Keratinocyte (primary cell): ENCODE results near the gene SERPINE1. TPM values are rescaled to one million over a fixed set of nuclear protein-coding genes. Genes with fewer than 3 reads are reported as not detected.

ENCODE experiments used
- DNase-seq: peaks from one replicate; pipeline ENCODE4 v3.0.0-alpha.2; 2011; ENCODE audit warnings: low read depth, missing footprints, low spot score
- FAIRE-seq: peaks from 2 replicates; lab custom pipeline; 2011; peaks lifted over from hg19 to GRCh38; lab: Jason Lieb, UNC
- H2AFZ ChIP-seq: 2 replicates; pipeline ENCODE4 v1.6.0; 2012; ENCODE audit warnings: low read length, control low read depth, inconsistent platforms; ENCODE audit not compliant: control insufficient read depth
- H3K27ac ChIP-seq: 2 replicates; pipeline ENCODE4 v1.5.1; 2011; ENCODE audit warnings: low read length; ENCODE audit not compliant: control insufficient read depth, insufficient read depth
- H3K27me3 ChIP-seq: 3 replicates; pipeline ENCODE4 v1.6.0; 2011; ENCODE audit warnings: low read length; ENCODE audit not compliant: control insufficient read depth, insufficient read depth; ENCODE audit errors: extremely low read depth
- H3K36me3 ChIP-seq, 2 experiments: 2 replicates in 1 of 2; 3 replicates in 1 of 2; pipeline ENCODE4 v1.5.1; 2011; ENCODE audit warnings: low read length in 2 of 2, mild to moderate bottlenecking in 1 of 2; ENCODE audit not compliant: control insufficient read depth in 2 of 2, insufficient read depth in 2 of 2; ENCODE audit errors: extremely low read depth in 1 of 2
- H3K4me1 ChIP-seq: 3 replicates; pipeline ENCODE4 v1.5.1; 2011; ENCODE audit warnings: low read length; ENCODE audit not compliant: control insufficient read depth, insufficient read depth; ENCODE audit errors: extremely low read depth
- H3K4me2 ChIP-seq: 3 replicates; pipeline ENCODE4 v1.6.0; 2011; ENCODE audit warnings: low read depth, low read length; ENCODE audit not compliant: control insufficient read depth, insufficient read depth; ENCODE audit errors: extremely low read depth
- H3K4me3 ChIP-seq, 3 experiments: fragments of 200-600 bp in 1 of 3; sonication (generic) in 1 of 3; 2 replicates in 2 of 3; 3 replicates in 1 of 3; pipeline ENCODE4 v1.5.1; 2011 to 2016; ENCODE audit warnings: low read length in 3 of 3, mild to moderate bottlenecking in 3 of 3, control low read depth in 2 of 3, inconsistent platforms in 1 of 3, low read depth in 1 of 3, mixed read lengths in 1 of 3, mixed run types in 1 of 3, moderate library complexity in 1 of 3; ENCODE audit not compliant: control insufficient read depth in 2 of 3, insufficient read depth in 2 of 3; ENCODE audit errors: extremely low read depth in 1 of 3
- H3K79me2 ChIP-seq: 2 replicates; pipeline ENCODE4 v1.6.0; 2012; ENCODE audit warnings: low read length; ENCODE audit not compliant: control insufficient read depth, insufficient read depth
- H3K9ac ChIP-seq: 3 replicates; pipeline ENCODE4 v1.6.0; 2011; ENCODE audit warnings: low read length; ENCODE audit not compliant: control insufficient read depth, insufficient read depth; ENCODE audit errors: extremely low read depth
- H3K9me1 ChIP-seq: 3 replicates; pipeline ENCODE4 v1.6.0; 2011; ENCODE audit warnings: low read length; ENCODE audit not compliant: control insufficient read depth, insufficient read depth; ENCODE audit errors: extremely low read depth
- H3K9me3 ChIP-seq: 2 replicates; pipeline ENCODE4 v1.5.1; 2012; ENCODE audit warnings: low read depth, low read length; ENCODE audit not compliant: control insufficient read depth
- H4K20me1 ChIP-seq: 3 replicates; pipeline ENCODE4 v1.6.0; 2011; ENCODE audit warnings: low read length; ENCODE audit not compliant: control insufficient read depth, insufficient read depth; ENCODE audit errors: extremely low read depth
- CTCF ChIP-seq, 3 experiments: IDR thresholded peaks in 1 of 3; conservative IDR thresholded peaks in 1 of 3; optimal IDR thresholded peaks in 1 of 3; 2 replicates in 2 of 3; 3 replicates in 1 of 3; pipeline versions ENCODE3 to v1.5.1; 2011; ENCODE audit warnings: low read length in 3 of 3, mild to moderate bottlenecking in 3 of 3, moderate library complexity in 2 of 3, control low read depth in 1 of 3, inconsistent platforms in 1 of 3; ENCODE audit not compliant: insufficient read depth in 2 of 3; ENCODE audit errors: extremely low read depth in 1 of 3
- EZH2 ChIP-seq: IDR thresholded peaks from one replicate; pipeline ENCODE4 v1.6.1; 2012; ENCODE audit warnings: inconsistent platforms, mild to moderate bottlenecking, low read length, moderate library complexity
- dilution Hi-C: fragments of 300-500 bp; cut with MboI; formaldehyde crosslinking; loops from one replicate; pipeline ENCODE4 v1.7.0; 2020; ENCODE audit warnings: low sequenced_read_pairs; ENCODE audit not compliant: extremely low pct_ligation_motif_present
- polyA plus RNA-seq, 5 experiments: library from polyadenylated mRNA; depleted of rRNA in 3 of 5; stranded (reverse) in 3 of 5; stranded (forward) in 1 of 5; unstranded in 1 of 5; fragments of >200 nt; gene quantifications; 1 replicate in 1 of 5; 2 replicates in 3 of 5; 3 replicates in 1 of 5; pipeline versions ENCODE4 v1.2.1 to v1.2.3, GENCODE V29; 2011 to 2012; ENCODE audit warnings: missing spikeins in 2 of 5, low read depth in 1 of 5, low replicate concordance in 1 of 5

SERPINE1 gene
- polyA plus RNA-seq, 1 donor (not counting 4 experiments of a cell fraction or from before 2014, with no cell fraction given), result 522 TPM

DNA sequence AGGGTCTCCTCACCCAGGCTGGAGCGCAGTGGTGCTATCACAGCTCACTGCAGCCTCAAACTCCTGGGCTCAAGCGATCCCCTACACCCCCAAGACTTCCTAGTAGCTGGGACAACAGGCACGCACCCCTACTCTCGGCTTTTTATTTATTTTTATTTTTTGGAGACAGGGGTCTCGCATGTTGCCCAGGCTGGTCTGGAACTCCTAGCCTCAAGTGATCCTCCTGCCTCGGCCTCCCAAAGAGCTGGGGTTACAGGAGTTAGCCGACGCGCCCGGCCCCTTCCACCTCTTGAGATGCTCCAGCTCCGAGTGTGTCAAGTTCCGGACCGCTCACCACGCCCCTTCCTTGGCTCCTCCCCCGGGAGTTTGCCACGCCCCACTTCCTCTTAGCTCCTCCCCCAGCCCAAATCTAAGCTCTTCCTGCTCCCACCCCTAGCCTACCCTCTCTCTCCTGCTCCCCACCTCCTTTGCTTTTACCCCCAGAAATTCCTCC lies 46.9 kb downstream of the SERPINE1 start:
- DNase-seq (no peak), FAIRE-seq (no peak)
- TF ChIP-seq CTCF (optimal IDR thresholded peaks at IDR 0.05 in 1 of 3, IDR thresholded peaks at IDR 0.05 in 1 of 3, conservative IDR thresholded peaks at IDR 0.05 in 1 of 3; ENCODE audit: extremely low read depth in 1 of 3, insufficient read depth in 2 of 3, low read length in 3 of 3) (no peak), EZH2 (no peak)
- H3K4me3 ChIP-seq, result peak overlapping the region in 1 of 3 experiments; percentile 7
- no peak overlapping the region for H2AFZ ChIP-seq
- no peaks in the 10 kb centered on the region for H3K9me1 ChIP-seq
- no peak overlapping the region for H3K27ac ChIP-seq
- no peaks in the 10 kb centered on the region for H3K36me3 ChIP-seq
- H3K27me3 ChIP-seq, result peaks cover 89% of the 10 kb centered on the region
- H3K9ac ChIP-seq, result no peak overlapping the region
- no peaks in the 10 kb centered on the region for H3K9me3 ChIP-seq
- H3K79me2 ChIP-seq, result no peaks in the 10 kb centered on the region
- peak overlapping the region; percentile 58 for H3K4me2 ChIP-seq
- dilution Hi-C loops, result no loop called here
- no peaks in the 10 kb centered on the region for H4K20me1 ChIP-seq
- peaks cover 19% of the 10 kb centered on the region for H3K4me1 ChIP-seq

- peak overlapping the region; percentile 58 for H3K4me2 ChIP-seq
- no peak for DNase-seq
- dilution Hi-C loops, result no loop called here
- TF ChIP-seq CTCF (optimal IDR thresholded peaks at IDR 0.05 in 1 of 3, IDR thresholded peaks at IDR 0.05 in 1 of 3, conservative IDR thresholded peaks at IDR 0.05 in 1 of 3; ENCODE audit: extremely low read depth in 1 of 3, insufficient read depth in 2 of 3, low read length in 3 of 3) (no peak), EZH2 (peak; percentile 58)
- peak overlapping the region in 1 of 3 experiments; percentile 7 for H3K4me3 ChIP-seq
- no peak overlapping the region for H2AFZ ChIP-seq
- peaks cover 13% of the 10 kb centered on the region for H3K4me1 ChIP-seq
- no peaks in the 10 kb centered on the region for H4K20me1 ChIP-seq
- H3K79me2 ChIP-seq, result no peaks in the 10 kb centered on the region
- no peaks in the 10 kb centered on the region for H3K9me1 ChIP-seq
- FAIRE-seq, result no peak
- H3K27me3 ChIP-seq, result peaks cover 88% of the 10 kb centered on the region
- no peak overlapping the region for H3K27ac ChIP-seq
- no peaks in the 10 kb centered on the region for H3K36me3 ChIP-seq
- no peak overlapping the region for H3K9ac ChIP-seq
- H3K9me3 ChIP-seq, result no peaks in the 10 kb centered on the region
Measured at GRCh38 chr7:101174322-101174854, 47.5 kb downstream of the SERPINE1 start.
